ENCODE data around the gene ZNF227. TPM values are rescaled to one million over a fixed set of nuclear protein-coding genes. Genes with fewer than 3 reads are reported as not detected.

ZNF227 gene
- total RNA-seq, 1 donor from 2014 or later = 22.6 TPM

GRCh38 chr19:44255705-44256411 is 43.5 kb downstream of the ZNF227 start:
- H3K36me3 Mint-ChIP-seq (ENCODE audit: low read depth) = peaks cover 11% of the 10 kb centered on the region
- H3K27ac Mint-ChIP-seq = no peak overlapping the region
- no peak for DNase-seq (ENCODE audit: low spot score)
- no peaks in the 10 kb centered on the region for H3K27me3 Mint-ChIP-seq (ENCODE audit: insufficient read depth)
- peaks cover 9% of the 10 kb centered on the region for H3K4me1 Mint-ChIP-seq (ENCODE audit: low read depth)
- H3K9me3 Mint-ChIP-seq = peaks cover 92% of the 10 kb centered on the region
- intact Hi-C loops (cut with micrococcal nuclease) = no loop called here
- H3K4me3 Mint-ChIP-seq = no peak overlapping the region

DNA sequence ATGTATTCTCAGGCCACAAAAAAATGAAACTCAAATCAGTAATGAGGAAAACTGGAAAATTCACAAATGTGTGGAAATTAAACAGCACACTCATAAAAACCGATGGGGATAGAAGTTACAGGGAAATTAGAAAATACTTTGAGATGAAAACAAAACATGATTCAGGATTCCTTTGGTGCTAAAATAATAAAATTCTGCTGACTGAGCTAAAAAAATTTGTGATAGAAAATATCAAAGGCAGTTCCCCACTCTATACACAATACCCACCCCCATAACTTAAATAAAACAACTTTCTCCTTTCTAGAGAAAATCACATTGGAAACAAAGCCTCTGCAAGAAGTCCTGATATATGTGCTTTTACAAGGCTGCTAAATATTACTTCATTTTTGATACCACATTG is 45.8 kb downstream of the ZNF227 start:
- peaks cover 7% of the 10 kb centered on the region for H3K36me3 Mint-ChIP-seq (ENCODE audit: low read depth)
- H3K27ac Mint-ChIP-seq = no peak overlapping the region
- intact Hi-C loops (cut with micrococcal nuclease) = no loop called here
- no peaks in the 10 kb centered on the region for H3K27me3 Mint-ChIP-seq (ENCODE audit: insufficient read depth)
- H3K4me3 Mint-ChIP-seq = no peak overlapping the region
- H3K9me3 Mint-ChIP-seq = peaks cover 86% of the 10 kb centered on the region
- H3K4me1 Mint-ChIP-seq (ENCODE audit: low read depth) = peaks cover 9% of the 10 kb centered on the region
- no peak for DNase-seq (ENCODE audit: low spot score)

GRCh38 chr19:44258835-44259413 is 46.6 kb downstream of the ZNF227 start:
- intact Hi-C loops (cut with micrococcal nuclease) = no loop called here
- no peak for DNase-seq (ENCODE audit: low spot score)
- no peak overlapping the region for H3K4me3 Mint-ChIP-seq
- peaks cover 9% of the 10 kb centered on the region for H3K4me1 Mint-ChIP-seq (ENCODE audit: low read depth)
- no peak overlapping the region for H3K27ac Mint-ChIP-seq
- no peaks in the 10 kb centered on the region for H3K27me3 Mint-ChIP-seq (ENCODE audit: insufficient read depth)
- H3K9me3 Mint-ChIP-seq = peaks cover 82% of the 10 kb centered on the region
- H3K36me3 Mint-ChIP-seq (ENCODE audit: low read depth) = peaks cover 7% of the 10 kb centered on the region

DNA sequence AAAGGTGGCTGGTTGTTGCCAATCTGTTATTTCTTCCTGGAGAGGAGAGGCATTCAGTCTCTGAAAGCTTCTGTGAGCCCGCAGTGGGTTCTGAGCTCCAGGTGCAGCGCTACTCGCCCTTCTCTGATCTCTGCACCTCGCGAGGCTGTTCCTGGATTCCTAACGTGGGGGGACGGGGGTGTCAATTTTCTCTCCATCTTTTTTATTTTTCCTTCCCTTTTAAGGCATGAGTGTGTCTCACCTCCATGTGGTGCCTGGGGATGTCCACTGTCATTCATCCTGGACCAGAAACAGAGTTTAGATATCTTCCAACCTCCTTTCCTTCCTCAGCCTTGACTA is 48.0 kb downstream of the ZNF227 start:
- intact Hi-C loops (cut with micrococcal nuclease) = no loop called here
- peaks cover 9% of the 10 kb centered on the region for H3K4me1 Mint-ChIP-seq (ENCODE audit: low read depth)
- DNase-seq (ENCODE audit: low spot score) = no peak
- H3K27ac Mint-ChIP-seq = no peak overlapping the region
- H3K4me3 Mint-ChIP-seq = peak overlapping the region; percentile 54
- no peaks in the 10 kb centered on the region for H3K27me3 Mint-ChIP-seq (ENCODE audit: insufficient read depth)
- peaks cover 7% of the 10 kb centered on the region for H3K36me3 Mint-ChIP-seq (ENCODE audit: low read depth)
- H3K9me3 Mint-ChIP-seq = peaks cover 79% of the 10 kb centered on the region

- peaks cover 5% of the 10 kb centered on the region for H3K36me3 Mint-ChIP-seq (ENCODE audit: low read depth)
- H3K4me1 Mint-ChIP-seq (ENCODE audit: low read depth) = peaks cover 9% of the 10 kb centered on the region
- H3K27me3 Mint-ChIP-seq (ENCODE audit: insufficient read depth) = no peaks in the 10 kb centered on the region
- DNase-seq (ENCODE audit: low spot score) = no peak
- intact Hi-C loops (cut with micrococcal nuclease) = no loop called here
- H3K9me3 Mint-ChIP-seq = peaks cover 74% of the 10 kb centered on the region
- no peak overlapping the region for H3K27ac Mint-ChIP-seq
- no peak overlapping the region for H3K4me3 Mint-ChIP-seq
Observed at GRCh38 chr19:44260695-44261446, 48.5 kb downstream of the ZNF227 start.

- Mint-ChIP-seq H3K27me3 (ENCODE audit: insufficient read depth) (no peaks in the 10 kb centered on the region), H3K4me3 (no peak overlapping the region), H3K4me1 (ENCODE audit: low read depth) (no peaks in the 10 kb centered on the region), H3K36me3 (ENCODE audit: low read depth) (no peaks in the 10 kb centered on the region), H3K9me3 (peaks cover 73% of the 10 kb centered on the region), H3K27ac (no peak overlapping the region)
- DNase-seq (ENCODE audit: low spot score) = no peak
- intact Hi-C loops (cut with micrococcal nuclease) = no loop called here
Observed at GRCh38 chr19:44277331-44277730, 65.0 kb downstream of the ZNF227 start.

GRCh38 chr19:44278181-44278690 is 65.9 kb downstream of the ZNF227 start:
- DNase-seq (ENCODE audit: low spot score) = no peak
- Mint-ChIP-seq H3K4me1 (ENCODE audit: low read depth) (no peaks in the 10 kb centered on the region), H3K9me3 (peaks cover 71% of the 10 kb centered on the region), H3K4me3 (no peak overlapping the region), H3K36me3 (ENCODE audit: low read depth) (no peaks in the 10 kb centered on the region), H3K27ac (no peak overlapping the region), H3K27me3 (ENCODE audit: insufficient read depth) (no peaks in the 10 kb centered on the region)
- intact Hi-C loops (cut with micrococcal nuclease) = no loop called here

- no peak for DNase-seq (ENCODE audit: low spot score)
Observed at GRCh38 chr19:44280916-44281315, 68.6 kb downstream of the ZNF227 start.

DNA sequence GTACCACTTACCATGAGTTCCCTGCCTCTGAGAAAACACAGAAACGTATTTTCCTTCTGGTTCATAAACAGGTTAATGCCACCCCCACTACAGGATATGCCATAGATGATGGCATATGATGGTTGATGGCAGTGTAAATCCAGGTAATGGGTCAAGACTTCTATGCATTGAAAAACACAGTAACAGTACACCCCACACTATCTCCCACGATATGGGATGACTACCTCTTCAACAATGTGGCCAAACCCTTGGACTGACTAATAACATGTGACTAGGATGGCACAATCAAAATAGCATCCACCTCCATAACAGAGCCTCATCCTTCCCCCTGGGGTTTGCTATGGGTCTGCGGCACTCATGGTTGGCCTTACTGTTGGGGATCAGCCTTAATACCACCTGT is 70.5 kb downstream of the ZNF227 start:
- H3K4me1 Mint-ChIP-seq (ENCODE audit: low read depth) = no peaks in the 10 kb centered on the region
- no peak for DNase-seq (ENCODE audit: low spot score)
- no peak overlapping the region for H3K27ac Mint-ChIP-seq
- no peak overlapping the region for H3K4me3 Mint-ChIP-seq
- peaks cover 77% of the 10 kb centered on the region for H3K9me3 Mint-ChIP-seq
- H3K36me3 Mint-ChIP-seq (ENCODE audit: low read depth) = peaks cover 6% of the 10 kb centered on the region
- intact Hi-C loops (cut with micrococcal nuclease) = no loop called here
- no peaks in the 10 kb centered on the region for H3K27me3 Mint-ChIP-seq (ENCODE audit: insufficient read depth)

More at GRCh38 chr19:44280916-44281315, 68.6 kb downstream of the ZNF227 start:
- Mint-ChIP-seq H3K27ac (no peak overlapping the region), H3K9me3 (peaks cover 74% of the 10 kb centered on the region), H3K36me3 (ENCODE audit: low read depth) (no peaks in the 10 kb centered on the region), H3K27me3 (ENCODE audit: insufficient read depth) (no peaks in the 10 kb centered on the region), H3K4me1 (ENCODE audit: low read depth) (no peaks in the 10 kb centered on the region), H3K4me3 (no peak overlapping the region)
- intact Hi-C loops (cut with micrococcal nuclease) = no loop called here

DNA sequence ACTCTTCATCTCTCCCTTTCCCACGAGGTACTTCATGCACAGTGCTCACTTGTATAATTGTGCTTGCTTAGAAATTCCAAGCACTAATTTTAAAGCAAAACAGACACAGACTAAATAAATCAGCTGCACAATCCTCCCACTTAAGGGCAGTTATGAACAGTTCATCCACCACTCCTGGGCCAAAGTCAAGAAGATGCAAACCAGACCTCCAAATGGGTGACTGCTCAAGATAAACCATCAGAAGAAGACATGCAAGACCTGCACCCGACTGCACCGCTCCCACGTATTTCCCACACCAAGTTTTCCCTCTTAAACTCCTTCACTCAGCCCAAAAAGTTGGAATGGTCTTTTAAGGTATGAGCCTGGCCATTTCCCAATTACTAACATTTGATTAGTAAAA is 72.6 kb downstream of the ZNF227 start:
- H3K4me3 Mint-ChIP-seq = no peak overlapping the region
- intact Hi-C loops (cut with micrococcal nuclease) = no loop called here
- no peak for DNase-seq (ENCODE audit: low spot score)
- peaks cover 26% of the 10 kb centered on the region for H3K36me3 Mint-ChIP-seq (ENCODE audit: low read depth)
- no peaks in the 10 kb centered on the region for H3K27me3 Mint-ChIP-seq (ENCODE audit: insufficient read depth)
- peaks cover 79% of the 10 kb centered on the region for H3K9me3 Mint-ChIP-seq
- H3K4me1 Mint-ChIP-seq (ENCODE audit: low read depth) = no peaks in the 10 kb centered on the region
- no peak overlapping the region for H3K27ac Mint-ChIP-seq

Other genes starting within 250 kb of the ZNF227 start
- 5.2 and 6.5 TPM in 2 replicates for gene ZNF155, start 228.3 kb upstream of the ZNF227 start, total RNA-seq
- 4.0 and 4.3 TPM in 2 replicates for gene ZNF230, start 209.6 kb upstream of the ZNF227 start, total RNA-seq
- gene ZNF222, start 187.2 kb upstream of the ZNF227 start, total RNA-seq = 1.2 and 1.5 TPM in 2 replicates
- 0.18 TPM in 1 of 2 replicates, not detected in the other for gene ZNF223, start 160.5 kb upstream of the ZNF227 start, total RNA-seq
- gene ZNF284, start 140.4 kb upstream of the ZNF227 start, total RNA-seq = 1.3 and 1.4 TPM in 2 replicates
- 18.8 and 20.4 TPM in 2 replicates for gene ZNF224, start 118.2 kb upstream of the ZNF227 start, total RNA-seq
- gene ZNF225, start 99.1 kb upstream of the ZNF227 start, total RNA-seq = 3.8 and 5.0 TPM in 2 replicates
- gene ZNF234, start 71.0 kb upstream of the ZNF227 start, total RNA-seq = 8.4 and 10.3 TPM in 2 replicates
- gene ZNF226, start 47.4 kb upstream of the ZNF227 start, total RNA-seq = 10.5 and 11.6 TPM in 2 replicates
- 0.26 TPM in 1 of 2 replicates, not detected in the other for gene ZNF233, start 47.4 kb downstream of the ZNF227 start, total RNA-seq
- 3.8 and 4.7 TPM in 2 replicates for gene ZNF235, start 92.5 kb downstream of the ZNF227 start, total RNA-seq
- gene ZNF112, start 144.1 kb downstream of the ZNF227 start, total RNA-seq = not detected in 2 replicates
- 0.07 TPM in 1 of 2 replicates, not detected in the other for gene ZNF285, start 189.1 kb downstream of the ZNF227 start, total RNA-seq
- gene ZNF229, start 235.9 kb downstream of the ZNF227 start, total RNA-seq = 0.08 TPM in 1 of 2 replicates, not detected in the other

Data from activated T-helper 1 cell treated with anti-CD3 and anti-CD28 coated beads, Interleukin-12 subunit alpha, Interleukin-12 subunit beta, Interleukin-2, Interleukin-4 antibody, amounts not matched to agents 30 ng/mL and 10 ng/mL and 1 ng/mL, durations not matched to agents 14 hours and 24 hours and 36 hours (primary cell).